Gastrocnemius medialis (tissue), 4 donors: ENCODE results near the gene NELFE. TPM values are rescaled to one million over a fixed set of nuclear protein-coding genes. Genes with fewer than 3 reads are reported as not detected.
A peak's percentile ranks its signal among the peaks of the same experiment; 100 is the strongest.

ENCODE experiments used
- ATAC-seq, 2 donors: fragments of 150-250 bp; one replicate each; pipeline ENCODE4 v1.9.1; 2016
- DNase-seq, 2 donors: peaks; one replicate each; pipeline ENCODE4 v3.0.0-alpha.2; 2019
- H3K27ac ChIP-seq, 4 donors: fragments of 200-600 bp; sonication (generic); 1 replicate in 1 of 4; 2 replicates in 3 of 4; pipeline ENCODE4 v1.5.1; 2016 to 2018; ENCODE audit warnings: mild to moderate bottlenecking in 2 of 4, moderate library complexity in 1 of 4
- H3K27me3 ChIP-seq, 3 donors: fragments of 200-600 bp; sonication (generic) in 2 of 3; 1 replicate in 1 of 3; 2 replicates in 2 of 3; pipeline versions ENCODE4 v1.5.1 to v1.6.0; 2016 to 2019; ENCODE audit warnings: mild to moderate bottlenecking in 1 of 3, moderate library complexity in 1 of 3
- H3K36me3 ChIP-seq, 2 donors: fragments of 200-600 bp; sonication (generic) in 1 of 2; one replicate each; pipeline ENCODE4 v1.5.1; 2017 to 2018
- H3K4me1 ChIP-seq, 2 donors: fragments of 200-600 bp; sonication (generic) in 1 of 2; one replicate each; pipeline ENCODE4 v1.5.1; 2016 to 2017; ENCODE audit warnings: mild to moderate bottlenecking in 2 of 2
- H3K4me3 ChIP-seq, 4 donors: fragments of 200-600 bp; sonication (generic) in 3 of 4; 1 replicate in 1 of 4; 2 replicates in 3 of 4; pipeline ENCODE4 v1.5.1; 2016 to 2019; ENCODE audit warnings: mild to moderate bottlenecking in 2 of 4
- H3K9me3 ChIP-seq, 3 donors: fragments of 200-600 bp; sonication (generic) in 2 of 3; 1 replicate in 1 of 3; 2 replicates in 2 of 3; pipeline ENCODE4 v1.5.1; 2016 to 2019
- CTCF ChIP-seq, 5 experiments: fragments of 450-650 bp in 3 of 5; fragments of 200-600 bp in 2 of 5; sonication (generic) in 2 of 5; IDR thresholded peaks in 4 of 5; conservative IDR thresholded peaks in 1 of 5; 1 replicate in 4 of 5; 2 replicates in 1 of 5; pipeline ENCODE4 v1.5.1; 2016 to 2019; ENCODE audit warnings: antibody characterized with exemption in 5 of 5, mild to moderate bottlenecking in 3 of 5, moderate library complexity in 3 of 5
- POLR2A ChIP-seq, 2 donors: fragments of 450-650 bp; IDR thresholded peaks; one replicate each; pipeline ENCODE4 v1.6.1; 2017; ENCODE audit warnings: antibody characterized with exemption in 2 of 2, mild to moderate bottlenecking in 2 of 2, moderate library complexity in 2 of 2
- in situ Hi-C, 4 donors: fragments of 200-750 bp; cut with MboI; loops; one replicate each; pipeline versions ENCODE4 v1.15.0 to v1.8.0; 2017; ENCODE audit warnings: low sequenced_read_pairs in 4 of 4
- intact Hi-C: fragments of 100-400 bp; cut with DNase I; formaldehyde crosslinking; loops from one replicate; pipeline ENCODE4 v1.15.1; 2023; ENCODE audit warnings: low total_unique reads
- total RNA-seq, 4 donors: library from RNA; depleted of rRNA; stranded (reverse); fragments of >200 nt; gene quantifications; one replicate each; pipeline versions ENCODE4 v1.1.0 to v1.2.3, GENCODE V29; 2016

Gene NELFE
- total RNA-seq, 4 donors from 2014 or later, result 58.1 to 88.6 (median 78.7) TPM

DNA sequence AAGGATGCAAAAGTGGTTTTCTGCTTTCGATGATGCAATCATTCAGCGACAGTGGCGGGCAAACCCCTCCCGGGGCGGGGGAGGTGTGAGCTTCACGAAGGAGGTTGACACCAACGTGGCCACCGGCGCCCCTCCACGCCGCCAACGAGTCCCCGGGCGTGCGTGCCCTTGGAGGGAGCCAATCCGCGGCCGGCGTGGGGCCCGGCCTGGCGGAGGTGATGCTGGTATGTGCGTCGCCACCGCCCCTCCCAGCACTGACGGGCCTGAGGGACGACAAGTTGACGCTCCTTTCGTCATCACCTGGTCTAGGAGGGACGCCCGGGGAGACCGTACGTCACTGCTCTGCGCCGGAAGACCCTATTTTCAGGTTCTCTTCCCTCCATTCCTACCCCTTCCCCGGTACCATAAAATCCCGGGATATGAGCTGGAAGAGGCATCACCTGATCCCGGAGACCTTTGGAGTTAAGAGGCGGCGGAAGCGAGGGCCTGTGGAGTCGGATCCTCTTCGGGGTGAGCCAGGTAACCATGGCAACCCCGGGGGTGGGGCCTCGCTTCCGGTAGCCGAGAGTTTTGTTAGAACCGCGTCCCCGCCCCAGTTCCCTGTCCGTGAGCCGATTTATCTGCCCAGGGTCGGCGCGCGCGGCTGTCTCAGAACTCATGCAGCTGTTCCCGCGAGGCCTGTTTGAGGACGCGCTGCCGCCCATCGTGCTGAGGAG lies 13.4 kb upstream of the NELFE start, which contains the start of gene DXO:
TSS of gene DXO (minus strand) at position 146 of the 716 bp plus-strand sequence. CDS start 463 bp downstream, outside the sequence.
- DNase-seq (peak; percentile 94 to 95), ATAC-seq (peak; percentile 97 to 98)
- H3K4me1 ChIP-seq, result peaks cover 23 to 29% of the 10 kb centered on the region in 2 donors
- peak within 1 kb of the TSS; percentile 74 to 91 (median 85) for H3K4me3 ChIP-seq
- no peaks in the 10 kb centered on the region for H3K27me3 ChIP-seq
- intact Hi-C loops, result loop anchor here (1.0 to 10.0 kb wide), 4 partner anchors 13 to 1907 kb away; partner anchors contain the start of genes AGPAT1, CLIC1, POLR1H and PPP1R11
- H3K36me3 ChIP-seq, result peaks cover 0 to 23% of the 10 kb centered on the region in 2 donors
- no peaks in the 10 kb centered on the region for H3K9me3 ChIP-seq
- TF ChIP-seq CTCF (IDR thresholded peaks at IDR 0.05 in 4 of 5, conservative IDR thresholded peaks at IDR 0.05 in 1 of 5) (no peak), POLR2A (IDR thresholded peaks at IDR 0.05) (peak; percentile 67 to 74)
- peak within 1 kb of the TSS; percentile 90 to 97 (median 92) for H3K27ac ChIP-seq
- in situ Hi-C loops, result loop anchor here (10.0 to 25.0 kb wide), 7 partner anchors 77 to 990 kb away; partner anchors contain the start of genes AGER (in 1 of the 4), AGPAT1 (in 1 of the 4), APOM (in 1 of the 4) and ATF6B (in 1 of the 4)

DNA sequence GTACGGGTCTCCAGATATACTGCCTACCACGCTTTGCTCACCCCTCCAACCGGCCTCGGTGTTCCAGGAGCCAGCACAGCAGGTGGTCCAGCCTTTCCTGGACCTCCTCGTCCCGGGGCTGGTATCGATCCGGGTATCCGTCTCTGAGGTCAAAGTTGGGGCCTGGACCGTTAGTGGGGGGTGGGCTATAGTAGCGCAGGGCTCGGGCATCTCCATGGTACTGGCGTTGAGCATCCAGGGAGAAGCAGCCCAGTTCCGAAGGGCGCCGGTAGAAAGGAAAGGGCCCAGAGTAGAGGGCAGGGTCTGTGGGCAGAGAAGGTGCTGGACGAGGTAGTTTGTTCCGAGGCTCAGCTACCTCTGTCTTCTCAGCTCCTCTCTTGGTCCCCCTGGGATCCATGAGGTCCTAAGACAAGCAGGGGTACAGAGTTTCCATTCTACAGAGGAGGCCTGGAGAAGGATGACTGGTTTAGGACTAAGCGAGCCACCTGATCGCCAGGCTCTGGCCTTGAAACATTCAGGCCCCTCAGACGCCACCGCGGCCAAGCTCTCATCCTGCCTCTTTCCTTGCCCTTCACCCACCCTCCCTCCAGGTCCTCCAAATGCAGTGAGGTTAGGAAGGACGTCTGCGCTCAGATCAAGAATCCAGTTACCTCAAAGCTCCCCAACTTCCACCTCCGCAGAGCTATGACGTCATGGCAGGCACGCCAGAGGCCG lies 12.7 kb upstream of the NELFE start:
- ATAC-seq (no peak), DNase-seq (no peak)
- no peak for TF ChIP-seq POLR2A (IDR thresholded peaks at IDR 0.05)
- no peak for TF ChIP-seq CTCF (IDR thresholded peaks at IDR 0.05 in 4 of 5, conservative IDR thresholded peaks at IDR 0.05 in 1 of 5)
- intact Hi-C loops, result loop anchor here (10.0 kb wide), 3 partner anchors 203 to 1907 kb away; partner anchors contain the start of genes AGPAT1, CLIC1, POLR1H and PPP1R11
- Histone ChIP-seq H3K36me3 (peaks cover 0 to 27% of the 10 kb centered on the region in 2 donors), H3K4me3 (peak overlapping the region; percentile 74 to 91 (median 85)), H3K4me1 (peaks cover 23 to 29% of the 10 kb centered on the region in 2 donors), H3K27ac (peak overlapping the region; percentile 90 to 97 (median 92)), H3K27me3 (no peaks in the 10 kb centered on the region), H3K9me3 (no peaks in the 10 kb centered on the region)
- in situ Hi-C loops, result loop anchor here (10.0 to 25.0 kb wide), 7 partner anchors 77 to 991 kb away; partner anchors contain the start of genes AGER (in 1 of the 4), AGPAT1 (in 1 of the 4), APOM (in 1 of the 4) and ATF6B (in 1 of the 4)

GRCh38 chr6:31970604-31971271 lies 12.0 kb upstream of the NELFE start:
- H3K36me3 ChIP-seq, result peaks cover 0 to 34% of the 10 kb centered on the region in 2 donors

More at GRCh38 chr6:31970604-31971271, 12.0 kb upstream of the NELFE start:
- Histone ChIP-seq H3K27me3 (no peaks in the 10 kb centered on the region), H3K4me3 (peak overlapping the region; percentile 74 to 91 (median 85)), H3K4me1 (peaks cover 23 to 29% of the 10 kb centered on the region in 2 donors), H3K9me3 (no peaks in the 10 kb centered on the region), H3K27ac (peak overlapping the region; percentile 90 to 97 (median 92))
- in situ Hi-C loops, result loop anchor here (10.0 to 25.0 kb wide), 7 partner anchors 76 to 992 kb away; partner anchors contain the start of genes AGER (in 1 of the 4), AGPAT1 (in 1 of the 4), APOM (in 1 of the 4) and ATF6B (in 1 of the 4)
- intact Hi-C loops, result loop anchor here (10.0 kb wide), 3 partner anchors 204 to 1906 kb away; partner anchors contain the start of genes AGPAT1, CLIC1, POLR1H and PPP1R11
- ATAC-seq (no peak), DNase-seq (peak in 1 of 2 donors; percentile 58)
- TF ChIP-seq POLR2A (IDR thresholded peaks at IDR 0.05) (no peak), CTCF (IDR thresholded peaks at IDR 0.05 in 4 of 5, conservative IDR thresholded peaks at IDR 0.05 in 1 of 5) (no peak)
